HEK293 (cell line): ENCODE measurements around the gene IMPDH1.
A peak's percentile ranks its signal among the peaks of the same experiment; 100 is the strongest.

ENCODE experiments used
- CTCF ChIA-PET: fragments of 350-600 bp; formaldehyde crosslinking; extraction: SDS; loops from one replicate; lab custom pipeline; 2021; ENCODE audit warnings: antibody characterized with exemption; lab: Yijun Ruan, JAX
- POLR2A ChIA-PET: fragments of 300-600 bp; formaldehyde crosslinking; extraction: SDS; loops from one replicate; lab custom pipeline; 2020; ENCODE audit warnings: antibody characterized with exemption, inconsistent platforms; lab: Yijun Ruan, JAX
- H3K27ac ChIP-seq: fragments of 200-500 bp; sonication (Bioruptor generic); 2 replicates; pipeline ENCODE4 v1.5.1; 2014; ENCODE audit warnings: low read depth, low read length, control low read depth, inconsistent platforms; ENCODE audit errors: extremely low read depth
- H3K36me3 ChIP-seq, 2 experiments: fragments of 200-500 bp in 1 of 2; sonication (Bioruptor generic) in 1 of 2; 1 replicate in 1 of 2; 2 replicates in 1 of 2; pipeline ENCODE4 v1.5.1; 2014 to 2017; ENCODE audit warnings: inconsistent platforms in 2 of 2, low read length in 2 of 2; ENCODE audit not compliant: control insufficient read depth in 2 of 2, insufficient read depth in 1 of 2
- H3K4me1 ChIP-seq: fragments of 200-500 bp; sonication (Bioruptor generic); 2 replicates; pipeline ENCODE4 v1.5.1; 2014; ENCODE audit warnings: mild to moderate bottlenecking, low read length, inconsistent platforms; ENCODE audit not compliant: control insufficient read depth, insufficient read depth
- H3K4me3 ChIP-seq: 2 replicates; pipeline ENCODE4 v1.5.1; 2011; ENCODE audit warnings: low read depth, mild to moderate bottlenecking, control low read depth, low read length, moderate library complexity
- H3K9me3 ChIP-seq: fragments of 200-500 bp; sonication (Bioruptor generic); 2 replicates; pipeline ENCODE4 v1.5.1; 2014; ENCODE audit warnings: low read depth, low read length, inconsistent platforms; ENCODE audit not compliant: control insufficient read depth, insufficient read depth
- BCL6B ChIP-seq: fragments of 450-650 bp; formaldehyde crosslinking; IDR thresholded peaks from 2 replicates; pipeline ENCODE4 v1.5.1; 2017; ENCODE audit warnings: missing biosample characterization, missing genetic modification characterization
- GLIS1 ChIP-seq: fragments of 450-650 bp; formaldehyde crosslinking; IDR thresholded peaks from 2 replicates; pipeline ENCODE4 v1.5.1; 2016; ENCODE audit warnings: missing biosample characterization, missing genetic modification characterization
- SALL2 ChIP-seq: fragments of 450-650 bp; formaldehyde crosslinking; IDR thresholded peaks from 2 replicates; pipeline ENCODE4 v1.5.0; 2017; ENCODE audit warnings: missing biosample characterization, mild to moderate bottlenecking, missing genetic modification characterization, borderline replicate concordance
- SP2 ChIP-seq: fragments of 450-650 bp; formaldehyde crosslinking; IDR thresholded peaks from 2 replicates; pipeline ENCODE4 v1.5.1; 2016; ENCODE audit warnings: missing biosample characterization, missing genetic modification characterization
- YY1 ChIP-seq: fragments of 450-650 bp; formaldehyde crosslinking; IDR thresholded peaks from 2 replicates; pipeline ENCODE4 v1.5.1; 2018; ENCODE audit warnings: missing biosample characterization, missing genetic modification characterization
- ZBTB10 ChIP-seq: fragments of 450-650 bp; formaldehyde crosslinking; IDR thresholded peaks from 2 replicates; pipeline ENCODE4 v1.5.1; 2016; ENCODE audit warnings: missing biosample characterization, missing genetic modification characterization
- ZBTB17 ChIP-seq: fragments of 450-650 bp; formaldehyde crosslinking; IDR thresholded peaks from 2 replicates; pipeline ENCODE4 v1.5.1; 2016; ENCODE audit warnings: missing biosample characterization, missing genetic modification characterization
- ZBTB6 ChIP-seq: fragments of 450-650 bp; formaldehyde crosslinking; IDR thresholded peaks from 2 replicates; pipeline ENCODE4 v1.5.1; 2017; ENCODE audit warnings: missing biosample characterization, missing genetic modification characterization
- ZBTB8A ChIP-seq: fragments of 450-650 bp; formaldehyde crosslinking; IDR thresholded peaks from 2 replicates; pipeline ENCODE4 v1.5.1; 2016; ENCODE audit warnings: missing biosample characterization, missing genetic modification characterization
- ZNF114 ChIP-seq: fragments of 450-650 bp; formaldehyde crosslinking; IDR thresholded peaks from 2 replicates; pipeline ENCODE4 v1.5.0; 2017; ENCODE audit warnings: missing biosample characterization, missing genetic modification characterization
- ZNF16 ChIP-seq: fragments of 450-650 bp; formaldehyde crosslinking; IDR thresholded peaks from 2 replicates; pipeline ENCODE4 v1.5.1; 2016; ENCODE audit warnings: low read depth, missing biosample characterization, missing genetic modification characterization
- ZNF398 ChIP-seq: fragments of 450-650 bp; formaldehyde crosslinking; IDR thresholded peaks from 2 replicates; pipeline ENCODE4 v1.5.1; 2017; ENCODE audit warnings: missing biosample characterization, missing genetic modification characterization
- ZNF549 ChIP-seq: fragments of 450-650 bp; IDR thresholded peaks from 2 replicates; pipeline ENCODE4 v1.5.1; 2018; ENCODE audit warnings: missing biosample characterization, missing genetic modification characterization, mild to moderate bottlenecking, inconsistent platforms, moderate library complexity
- ZNF639 ChIP-seq: fragments of 450-650 bp; formaldehyde crosslinking; IDR thresholded peaks from 2 replicates; pipeline ENCODE4 v1.5.1; 2016; ENCODE audit warnings: missing biosample characterization, missing genetic modification characterization
- ZNF785 ChIP-seq: fragments of 450-650 bp; formaldehyde crosslinking; IDR thresholded peaks from 2 replicates; pipeline ENCODE4 v1.5.1; 2016; ENCODE audit warnings: missing biosample characterization, missing genetic modification characterization
- TF ChIP-seq, protein P1 (sequence below): IDR thresholded peaks from 2 replicates; pipeline ENCODE4 v1.6.1; 2011; ENCODE audit warnings: mild to moderate bottlenecking, low read depth, low read length, borderline replicate concordance
- TF ChIP-seq, protein P2 (sequence below): fragments of 450-650 bp; formaldehyde crosslinking; IDR thresholded peaks from 2 replicates; pipeline ENCODE4 v1.5.1; 2016; ENCODE audit warnings: missing biosample characterization, missing genetic modification characterization, low read depth

IMPDH1 gene

GRCh38 chr7:128360359-128360678 lies 49.5 kb downstream of the IMPDH1 start:
- Histone ChIP-seq H3K4me3 (no peak overlapping the region), H3K27ac (no peak overlapping the region), H3K9me3 (no peaks in the 10 kb centered on the region), H3K36me3 (no peaks in the 10 kb centered on the region), H3K4me1 (no peaks in the 10 kb centered on the region; the same call in 1 of the 2 replicates)
- TF ChIP-seq ZNF114 (tag by site-specific recombination), result no peak
- TF ChIP-seq, protein P1, sequence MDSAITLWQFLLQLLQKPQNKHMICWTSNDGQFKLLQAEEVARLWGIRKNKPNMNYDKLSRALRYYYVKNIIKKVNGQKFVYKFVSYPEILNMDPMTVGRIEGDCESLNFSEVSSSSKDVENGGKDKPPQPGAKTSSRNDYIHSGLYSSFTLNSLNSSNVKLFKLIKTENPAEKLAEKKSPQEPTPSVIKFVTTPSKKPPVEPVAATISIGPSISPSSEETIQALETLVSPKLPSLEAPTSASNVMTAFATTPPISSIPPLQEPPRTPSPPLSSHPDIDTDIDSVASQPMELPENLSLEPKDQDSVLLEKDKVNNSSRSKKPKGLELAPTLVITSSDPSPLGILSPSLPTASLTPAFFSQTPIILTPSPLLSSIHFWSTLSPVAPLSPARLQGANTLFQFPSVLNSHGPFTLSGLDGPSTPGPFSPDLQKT, result no peak
- TF ChIP-seq YY1 (tag by site-specific recombination), result no peak
- no peak for TF ChIP-seq ZNF398 (tag by site-specific recombination)
- TF ChIP-seq ZBTB17 (tag by site-specific recombination), result no peak
- TF ChIP-seq ZBTB6 (tag by site-specific recombination), result no peak
- peak; percentile 52 for TF ChIP-seq GLIS1 (tag by site-specific recombination)
- no peak for TF ChIP-seq ZBTB10
- TF ChIP-seq, protein P2, sequence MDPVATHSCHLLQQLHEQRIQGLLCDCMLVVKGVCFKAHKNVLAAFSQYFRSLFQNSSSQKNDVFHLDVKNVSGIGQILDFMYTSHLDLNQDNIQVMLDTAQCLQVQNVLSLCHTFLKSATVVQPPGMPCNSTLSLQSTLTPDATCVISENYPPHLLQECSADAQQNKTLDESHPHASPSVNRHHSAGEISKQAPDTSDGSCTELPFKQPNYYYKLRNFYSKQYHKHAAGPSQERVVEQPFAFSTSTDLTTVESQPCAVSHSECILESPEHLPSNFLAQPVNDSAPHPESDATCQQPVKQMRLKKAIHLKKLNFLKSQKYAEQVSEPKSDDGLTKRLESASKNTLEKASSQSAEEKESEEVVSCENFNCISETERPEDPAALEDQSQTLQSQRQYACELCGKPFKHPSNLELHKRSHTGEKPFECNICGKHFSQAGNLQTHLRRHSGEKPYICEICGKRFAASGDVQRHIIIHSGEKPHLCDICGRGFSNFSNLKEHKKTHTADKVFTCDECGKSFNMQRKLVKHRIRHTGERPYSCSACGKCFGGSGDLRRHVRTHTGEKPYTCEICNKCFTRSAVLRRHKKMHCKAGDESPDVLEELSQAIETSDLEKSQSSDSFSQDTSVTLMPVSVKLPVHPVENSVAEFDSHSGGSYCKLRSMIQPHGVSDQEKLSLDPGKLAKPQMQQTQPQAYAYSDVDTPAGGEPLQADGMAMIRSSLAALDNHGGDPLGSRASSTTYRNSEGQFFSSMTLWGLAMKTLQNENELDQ, result no peak
- TF ChIP-seq ZNF549, result no peak
- no peak for TF ChIP-seq ZNF785 (tag by site-specific recombination)
- TF ChIP-seq SP2 (tag by site-specific recombination), result 0 out of 2 replicates have a peak, but pooled peaks have one; percentile 31
- TF ChIP-seq SALL2 (tag by site-specific recombination), result no peak
- TF ChIP-seq ZNF639 (tag by site-specific recombination), result no peak
- no peak for TF ChIP-seq ZNF16
- no peak for TF ChIP-seq BCL6B
- no peak for TF ChIP-seq ZBTB8A (tag by site-specific recombination)
- ChIA-PET POLR2A (interaction anchor here (0.7 kb wide), 1 partner anchor 1589 kb away, joined by 3 read pairs; no protein-coding TSS in a partner anchor), CTCF (interaction anchor here (0.7 to 1.3 kb wide), 2 partner anchors 13 to 38 kb away, joined by 3 to 7 read pairs; no protein-coding TSS in a partner anchor)
